MCF 10A (cell line): ENCODE measurements around the gene SFN. TPM values are rescaled to one million over a fixed set of nuclear protein-coding genes. Genes with fewer than 3 reads are reported as not detected.
A peak's percentile ranks its signal among the peaks of the same experiment; 100 is the strongest.
"Not testable (repeated sequence)": the region's sequence is repeated elsewhere in the genome, so short reads cannot be mapped to it uniquely, and the experiment has no call there.

ENCODE experiments used
- BruUV-seq: library from RNA; stranded (reverse); fragments of 400-500 nt; replicated peaks from 2 replicates; lab custom pipeline; 2021; lab: Mats Ljungman, UMichigan
- CTCF ChIA-PET: fragments of 300-600 bp; sonication (Branson Sonifier 250); formaldehyde crosslinking; extraction: SDS; loops from one replicate; lab custom pipeline; 2021; ENCODE audit warnings: antibody characterized with exemption, inconsistent platforms; lab: Yijun Ruan, JAX
- POLR2A ChIA-PET: fragments of 300-600, 350-650 bp; sonication (Branson Sonifier 250); formaldehyde crosslinking; extraction: SDS; loops from one replicate; lab custom pipeline; 2020; ENCODE audit warnings: antibody characterized with exemption, inconsistent platforms; lab: Yijun Ruan, JAX
- DNase-seq: peaks from one replicate; pipeline ENCODE4 v3.0.0-alpha.2; 2018; ENCODE audit not compliant: unreplicated experiment
- H3K27ac Mint-ChIP-seq: one replicate; pipeline ENCODE4 v1.8.0; 2022; ENCODE audit warnings: mild to moderate bottlenecking, low read depth, mixed read lengths; ENCODE audit not compliant: unreplicated experiment
- H3K27me3 Mint-ChIP-seq: one replicate; pipeline ENCODE4 v1.8.0; 2022; ENCODE audit warnings: mixed read lengths; ENCODE audit not compliant: insufficient read depth, unreplicated experiment
- H3K36me3 Mint-ChIP-seq: one replicate; pipeline ENCODE4 v1.8.0; 2022; ENCODE audit warnings: mild to moderate bottlenecking, moderate library complexity, mixed read lengths; ENCODE audit not compliant: insufficient read depth, unreplicated experiment
- H3K4me1 Mint-ChIP-seq: one replicate; pipeline ENCODE4 v1.8.0; 2022; ENCODE audit warnings: mixed read lengths; ENCODE audit not compliant: insufficient read depth, unreplicated experiment
- H3K4me3 Mint-ChIP-seq: one replicate; pipeline ENCODE4 v1.8.0; 2022; ENCODE audit warnings: mild to moderate bottlenecking, moderate library complexity, mixed read lengths; ENCODE audit not compliant: unreplicated experiment
- H3K9me3 Mint-ChIP-seq: one replicate; pipeline ENCODE4 v1.8.0; 2022; ENCODE audit warnings: mixed read lengths; ENCODE audit not compliant: unreplicated experiment
- CTCF ChIP-seq: fragments of 200-600 bp; IDR thresholded peaks from one replicate; pipeline ENCODE4 v1.8.0; 2022; ENCODE audit warnings: antibody characterized with exemption, mild to moderate bottlenecking; ENCODE audit not compliant: unreplicated experiment
- intact Hi-C: fragments of 100-400 bp; cut with micrococcal nuclease; formaldehyde crosslinking; loops from 2 replicates; pipeline ENCODE4 v1.14.1; 2022
- total RNA-seq: library from RNA; stranded (reverse); gene quantifications from 2 replicates; pipeline ENCODE4 v1.2.3, GENCODE V29; 2022

The SFN gene
- total RNA-seq, 1 experiment from 2014 or later: 337 TPM

GRCh38 chr1:26863685-26864077, 732 bp downstream of the SFN start:
- H3K27ac Mint-ChIP-seq: peak overlapping the region; percentile 94
- no peak for TF ChIP-seq CTCF
- CTCF ChIA-PET: interaction anchor here (0.7 to 3.5 kb wide), 5 partner anchors 8 to 261 kb away, joined by 3 to 28 read pairs (median 4); no protein-coding TSS in a partner anchor
- POLR2A ChIA-PET: interaction anchor here (0.6 to 9.7 kb wide), 22 partner anchors 8 to 1525 kb away, joined by 3 to 131 read pairs (median 4); partner anchors contain the start of genes DHDDS, GPN2, KDF1 and PIGV
- H3K36me3 Mint-ChIP-seq: peaks cover 10% of the 10 kb centered on the region
- H3K4me1 Mint-ChIP-seq: peaks cover 25% of the 10 kb centered on the region
- no TSS peak for BruUV-seq
- H3K9me3 Mint-ChIP-seq: no peaks in the 10 kb centered on the region
- intact Hi-C loops: loop anchor here (2.0 kb wide), 1 partner anchor 15 kb away; no protein-coding TSS in a partner anchor
- no peaks in the 10 kb centered on the region for H3K27me3 Mint-ChIP-seq
- H3K4me3 Mint-ChIP-seq: peak overlapping the region; percentile 97
- DNase-seq: no peak

GRCh38 chr1:26864610-26865480, 1.9 kb downstream of the SFN start:
- Mint-ChIP-seq H3K27ac (peak overlapping the region; percentile 94), H3K27me3 (no peaks in the 10 kb centered on the region), H3K36me3 (peaks cover 10% of the 10 kb centered on the region), H3K4me1 (peaks cover 21% of the 10 kb centered on the region), H3K9me3 (no peaks in the 10 kb centered on the region), H3K4me3 (peak overlapping the region; percentile 97)
- peak; percentile 99 for DNase-seq
- TF ChIP-seq CTCF: no peak
- intact Hi-C loops: loop anchor here (2.0 kb wide), 1 partner anchor 16 kb away; no protein-coding TSS in a partner anchor
- CTCF ChIA-PET: interaction anchor here (0.6 to 4.2 kb wide), 9 partner anchors 10 to 76 kb away, joined by 3 to 27 read pairs (median 4); no protein-coding TSS in a partner anchor
- no TSS peak for BruUV-seq
- POLR2A ChIA-PET: interaction anchor here (0.6 to 9.7 kb wide), 36 partner anchors 8 to 392 kb away, joined by 3 to 131 read pairs (median 5); partner anchors contain the start of genes GPATCH3, GPN2, KDF1 and PIGV

GRCh38 chr1:26873097-26873496, 10.1 kb downstream of the SFN start:
- H3K4me1 Mint-ChIP-seq, H3K27me3 Mint-ChIP-seq, H3K27ac Mint-ChIP-seq, H3K36me3 Mint-ChIP-seq, H3K4me3 Mint-ChIP-seq, DNase-seq, BruUV-seq, intact Hi-C loops, H3K9me3 Mint-ChIP-seq: not testable (repeated sequence)
- CTCF ChIA-PET: interaction anchor here (1.4 to 5.8 kb wide), 2 partner anchors 8 to 11 kb away, joined by 5 to 28 read pairs; partner anchors contain the start of gene SFN
- POLR2A ChIA-PET: interaction anchor here (0.6 to 4.5 kb wide), 5 partner anchors 8 to 37 kb away, joined by 3 to 18 read pairs (median 3); no protein-coding TSS in a partner anchor

- peaks cover 18% of the 10 kb centered on the region for H3K36me3 Mint-ChIP-seq
- CTCF ChIA-PET: interaction anchor here (0.6 to 5.8 kb wide), 2 partner anchors 13 to 18 kb away, joined by 3 to 28 read pairs; partner anchors contain the start of gene SFN
- POLR2A ChIA-PET: interaction anchor here (1.3 to 4.5 kb wide), 4 partner anchors 9 to 16 kb away, joined by 3 to 18 read pairs (median 10); partner anchors contain the start of gene SFN
- no peak for DNase-seq
- no TSS peak for BruUV-seq
- H3K4me1 Mint-ChIP-seq: no peaks in the 10 kb centered on the region
- no peak overlapping the region for H3K4me3 Mint-ChIP-seq
- intact Hi-C loops: no loop called here
- H3K9me3 Mint-ChIP-seq: no peaks in the 10 kb centered on the region
- peak overlapping the region; percentile 40 for H3K27ac Mint-ChIP-seq
- H3K27me3 Mint-ChIP-seq: no peaks in the 10 kb centered on the region
- TF ChIP-seq CTCF: no peak
Measured at GRCh38 chr1:26874896-26875295, 11.9 kb downstream of the SFN start.
